CD8-positive, alpha-beta memory T cell (primary cell): ENCODE measurements around the gene S100A6. TPM values are rescaled to one million over a fixed set of nuclear protein-coding genes. Genes with fewer than 3 reads are reported as not detected.
"Not testable (repeated sequence)": the region's sequence is repeated elsewhere in the genome, so short reads cannot be mapped to it uniquely, and the experiment has no call there.

Experiments used
- CTCF ChIA-PET: fragments of 350-600 bp; sonication (Branson Sonifier 250); formaldehyde crosslinking; loops from one replicate; lab custom pipeline; 2021; ENCODE audit warnings: antibody characterized with exemption; lab: Charles Lee
- POLR2A ChIA-PET: fragments of 350-600 bp; sonication (Branson Sonifier 250); formaldehyde crosslinking; loops from one replicate; lab custom pipeline; 2021; ENCODE audit warnings: antibody characterized with exemption; lab: Charles Lee
- DNase-seq, 5 donors: peaks; one replicate each; pipeline versions ENCODE4 v3.0.0 to v3.0.0-alpha.2; 2020 to 2022; ENCODE audit warnings: mixed read lengths in 1 of 5
- H3K27ac ChIP-seq: one replicate; pipeline ENCODE4 v1.7.0; 2013; ENCODE audit warnings: low read depth, mild to moderate bottlenecking, low read length, moderate library complexity
- H3K27me3 ChIP-seq: 2 replicates; pipeline ENCODE4 v1.7.0; 2013; ENCODE audit warnings: low read length, mild to moderate bottlenecking; ENCODE audit not compliant: insufficient read depth, poor library complexity, severe bottlenecking
- H3K36me3 ChIP-seq: 2 replicates; pipeline ENCODE4 v1.7.0; 2013; ENCODE audit warnings: mild to moderate bottlenecking, low read length, moderate library complexity; ENCODE audit not compliant: insufficient read depth
- H3K4me1 ChIP-seq: 2 replicates; pipeline ENCODE4 v1.7.0; 2013; ENCODE audit warnings: mild to moderate bottlenecking, low read length, moderate library complexity; ENCODE audit not compliant: insufficient read depth
- H3K4me3 ChIP-seq: 2 replicates; pipeline ENCODE4 v1.7.0; 2013; ENCODE audit warnings: mild to moderate bottlenecking, low read length
- H3K9me3 ChIP-seq: 2 replicates; pipeline ENCODE4 v1.7.0; 2013; ENCODE audit warnings: mild to moderate bottlenecking, low read length
- H3K27ac Mint-ChIP-seq, 8 donors: one replicate each; pipeline ENCODE4 v1.8.0; 2020 to 2021; ENCODE audit warnings: mixed read lengths in 8 of 8, mild to moderate bottlenecking in 6 of 8, inconsistent platforms in 3 of 8, moderate library complexity in 3 of 8
- H3K27me3 Mint-ChIP-seq, 2 donors: one replicate each; pipeline ENCODE4 v1.8.0; 2020 to 2021; ENCODE audit warnings: mixed read lengths in 2 of 2, mild to moderate bottlenecking in 1 of 2, moderate library complexity in 1 of 2
- H3K36me3 Mint-ChIP-seq, 3 donors: one replicate each; pipeline ENCODE4 v1.8.0; 2020 to 2021; ENCODE audit warnings: mixed read lengths in 3 of 3, inconsistent platforms in 1 of 3, mild to moderate bottlenecking in 1 of 3
- H3K4me1 Mint-ChIP-seq, 3 donors: one replicate each; pipeline ENCODE4 v1.8.0; 2020 to 2021; ENCODE audit warnings: mixed read lengths in 3 of 3, inconsistent platforms in 1 of 3, mild to moderate bottlenecking in 1 of 3
- H3K4me3 Mint-ChIP-seq, 7 donors: one replicate each; pipeline ENCODE4 v1.8.0; 2020 to 2021; ENCODE audit warnings: mixed read lengths in 7 of 7, mild to moderate bottlenecking in 6 of 7, moderate library complexity in 4 of 7, inconsistent platforms in 2 of 7
- H3K9me3 Mint-ChIP-seq, 5 donors: one replicate each; pipeline ENCODE4 v1.8.0; 2020 to 2022; ENCODE audit warnings: mixed read lengths in 5 of 5, mild to moderate bottlenecking in 3 of 5, moderate library complexity in 2 of 5, inconsistent platforms in 1 of 5
- polyA plus RNA-seq: library from polyadenylated mRNA; unstranded; fragments of 300-500 nt; fragmentation: Illumina TruSeq; gene quantifications from one replicate; pipeline ENCODE4 v1.2.3, GENCODE V29; 2021
- total RNA-seq, 2 experiments: library from RNA; stranded (reverse); gene quantifications; one replicate each; pipeline ENCODE4 v1.2.3, GENCODE V29; 2021

The S100A6 gene
- total and polyA plus RNA-seq, 3 experiments from 2014 or later, result 244 to 892 (median 254) TPM

DNA sequence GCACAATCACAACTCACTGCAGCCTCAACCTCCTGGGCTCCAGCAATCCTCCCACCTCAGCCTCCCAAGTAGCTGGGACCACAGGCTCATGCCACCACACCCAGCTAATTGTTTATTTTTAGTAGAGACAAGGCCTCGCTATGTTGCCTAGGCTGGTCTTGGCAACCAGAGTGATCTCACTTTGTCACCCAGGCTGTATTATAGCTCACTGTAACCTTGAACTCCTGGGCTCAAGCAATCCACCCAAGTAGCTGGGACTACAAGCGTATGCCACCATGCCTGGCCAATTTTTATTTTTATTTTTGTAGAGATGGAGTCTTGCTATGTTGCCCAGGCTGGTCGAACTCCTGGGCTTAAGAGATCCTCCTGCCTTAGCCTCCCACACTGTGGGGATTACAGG, 26.2 kb upstream of the S100A6 start:
- H3K4me3 Mint-ChIP-seq, H3K9me3 Mint-ChIP-seq, H3K27ac Mint-ChIP-seq, H3K36me3 Mint-ChIP-seq, H3K27me3 Mint-ChIP-seq, H3K9me3 ChIP-seq, H3K27ac ChIP-seq, H3K36me3 ChIP-seq, H3K4me3 ChIP-seq, H3K27me3 ChIP-seq, DNase-seq: not testable (repeated sequence)
- ChIA-PET POLR2A (interaction anchor here (1.2 kb wide), 1 partner anchor 16 kb away, joined by 3 read pairs; the partner anchor contains the start of gene S100A4), CTCF (interaction anchor here (0.9 to 6.6 kb wide), 4 partner anchors 9 to 51 kb away, joined by 3 to 35 read pairs (median 6); no protein-coding TSS in a partner anchor)
- peaks cover 13 to 19% (median 15%) of the 10 kb centered on the region in 3 donors for H3K4me1 Mint-ChIP-seq
- peaks cover 18% of the 10 kb centered on the region for H3K4me1 ChIP-seq

DNA sequence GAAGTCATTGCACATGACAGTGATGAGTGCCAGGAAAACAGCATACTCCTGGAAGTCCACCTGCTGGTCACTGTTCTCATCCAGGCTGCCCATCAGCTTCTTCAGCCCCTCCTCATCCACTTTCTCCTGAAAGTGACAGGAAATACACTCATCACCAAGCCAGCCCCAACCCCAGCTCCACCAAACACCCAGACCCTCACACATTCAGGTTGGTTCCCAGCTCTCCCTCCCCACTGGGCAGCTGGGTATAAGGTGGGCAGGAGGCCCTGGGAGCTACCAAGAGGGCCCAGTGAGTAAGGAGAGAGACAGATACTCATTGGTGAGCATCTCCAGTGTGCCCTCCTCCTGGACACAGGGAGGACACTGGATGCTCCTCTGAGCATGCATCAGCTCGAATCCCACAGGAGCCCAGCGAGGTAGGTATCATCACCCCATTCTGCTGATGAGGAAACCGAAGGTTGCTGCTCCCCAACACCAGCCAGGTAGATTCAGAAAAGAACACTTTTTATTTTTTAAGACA, 25.7 kb upstream of the S100A6 start:
- Mint-ChIP-seq H3K27ac (peak overlapping the region in 1 of 8 donors; percentile 81), H3K36me3 (no peaks in the 10 kb centered on the region), H3K4me1 (peaks cover 8 to 14% (median 10%) of the 10 kb centered on the region in 3 donors), H3K27me3 (no peaks in the 10 kb centered on the region), H3K9me3 (no peaks in the 10 kb centered on the region), H3K4me3 (no peak overlapping the region)
- Histone ChIP-seq H3K27ac (no peak overlapping the region), H3K4me1 (peaks cover 13% of the 10 kb centered on the region), H3K4me3 (no peak overlapping the region), H3K36me3 (no peaks in the 10 kb centered on the region), H3K27me3 (no peaks in the 10 kb centered on the region), H3K9me3 (no peaks in the 10 kb centered on the region)
- ChIA-PET POLR2A (interaction anchor here (1.2 kb wide), 1 partner anchor 15 kb away, joined by 3 read pairs; the partner anchor contains the start of gene S100A4), CTCF (interaction anchor here (1.2 to 6.6 kb wide), 3 partner anchors 9 to 51 kb away, joined by 4 to 35 read pairs (median 8); no protein-coding TSS in a partner anchor)
- no peak for DNase-seq

DNA sequence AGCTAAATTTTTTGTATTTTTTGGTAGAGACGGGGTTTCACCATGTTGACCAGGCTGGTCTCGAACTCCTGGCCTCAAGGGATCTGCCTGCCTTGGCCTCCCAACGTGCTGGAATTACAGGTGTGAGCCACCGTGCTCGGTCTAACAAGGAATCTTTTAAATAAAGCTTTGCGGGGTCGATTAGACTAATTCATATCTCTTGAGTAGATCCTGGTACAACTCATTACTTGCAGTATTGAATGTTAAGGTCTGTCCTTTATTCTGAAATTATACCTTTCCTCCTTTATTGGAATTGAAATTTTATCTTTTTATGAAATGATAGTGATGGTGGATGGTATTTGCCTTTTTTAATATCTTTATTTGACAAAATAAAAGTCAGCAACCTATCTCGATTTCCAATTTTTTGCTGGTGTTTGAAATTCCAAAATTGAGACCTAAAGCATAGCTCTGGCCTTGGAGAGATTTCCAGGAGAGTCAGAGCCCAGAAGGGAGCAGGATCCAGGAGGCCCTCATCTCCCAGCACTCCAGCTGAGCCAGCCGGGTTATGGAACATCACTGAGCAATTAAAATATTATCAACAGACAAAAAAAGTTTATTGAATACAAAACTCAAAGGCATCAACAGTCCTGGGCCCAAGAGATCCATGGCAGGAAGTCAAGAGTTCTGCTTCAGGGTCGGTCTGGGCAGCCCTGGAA, 25.1 kb upstream of the S100A6 start:
- Histone ChIP-seq H3K4me3 (no peak overlapping the region), H3K27ac (no peak overlapping the region), H3K36me3 (no peaks in the 10 kb centered on the region), H3K4me1 (peaks cover 7% of the 10 kb centered on the region), H3K9me3 (no peaks in the 10 kb centered on the region), H3K27me3 (no peaks in the 10 kb centered on the region)
- DNase-seq, result no peak
- H3K4me1 Mint-ChIP-seq, result peaks cover 3 to 8% (median 4%) of the 10 kb centered on the region in 3 donors
- no peak overlapping the region for H3K27ac Mint-ChIP-seq
- H3K4me3 Mint-ChIP-seq, result no peak overlapping the region
- H3K36me3 Mint-ChIP-seq, result no peaks in the 10 kb centered on the region
- H3K9me3 Mint-ChIP-seq, result no peaks in the 10 kb centered on the region
- H3K27me3 Mint-ChIP-seq, result no peaks in the 10 kb centered on the region
- ChIA-PET CTCF (interaction anchor here (1.0 to 6.6 kb wide), 4 partner anchors 10 to 50 kb away, joined by 3 to 35 read pairs (median 6); no protein-coding TSS in a partner anchor), POLR2A (interaction anchor here (1.2 kb wide), 1 partner anchor 15 kb away, joined by 3 read pairs; the partner anchor contains the start of gene S100A4)

DNA sequence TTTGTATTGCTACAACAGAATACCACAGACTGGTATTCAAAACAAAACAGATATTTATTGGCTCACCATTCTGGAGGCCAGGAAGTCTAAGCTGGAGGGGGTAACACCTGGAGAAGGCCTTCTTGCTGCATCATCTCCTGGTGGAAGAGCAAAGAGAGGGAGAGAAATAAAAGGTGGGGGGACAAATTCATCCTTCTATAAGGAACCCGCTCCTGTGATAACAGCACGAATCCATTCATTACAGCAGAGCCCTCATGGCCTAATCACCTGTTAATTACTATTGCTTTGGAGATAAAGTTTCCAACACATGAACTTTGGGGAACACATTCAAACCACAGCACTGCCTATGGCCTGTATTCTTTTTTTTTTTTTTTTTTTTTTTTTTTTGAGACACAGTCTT, 24.4 kb upstream of the S100A6 start:
- no peaks in the 10 kb centered on the region for H3K9me3 ChIP-seq
- H3K27ac Mint-ChIP-seq, result peak overlapping the region in 4 of 8 donors; percentile 13 to 78 (median 42)
- peaks cover 0 to 1% (median 0%) of the 10 kb centered on the region in 3 donors for H3K4me1 Mint-ChIP-seq

DNA sequence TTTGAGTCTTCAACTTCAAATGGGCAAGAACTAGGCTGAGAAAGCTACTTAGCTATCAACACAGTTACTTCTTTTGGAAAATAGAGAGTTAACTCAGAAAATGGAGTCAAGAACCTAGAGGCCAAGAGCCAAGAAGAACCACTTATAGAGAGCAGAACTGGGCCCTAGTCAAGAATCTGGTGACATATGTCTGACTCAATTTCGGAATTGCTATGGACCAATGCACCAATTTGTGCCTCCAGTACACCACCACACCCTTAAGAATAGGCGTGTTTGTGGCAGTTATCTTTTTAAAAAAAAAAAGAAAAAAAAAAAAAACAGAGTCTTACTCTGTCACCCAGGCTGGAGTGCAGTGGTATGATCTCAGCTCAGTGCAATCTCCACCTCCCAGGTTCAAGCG, 22.1 kb upstream of the S100A6 start:
- H3K4me1 ChIP-seq, result no peaks in the 10 kb centered on the region
- Mint-ChIP-seq H3K27ac (no peak overlapping the region), H3K36me3 (no peaks in the 10 kb centered on the region), H3K4me1 (no peaks in the 10 kb centered on the region), H3K4me3 (no peak overlapping the region), H3K9me3 (no peaks in the 10 kb centered on the region), H3K27me3 (no peaks in the 10 kb centered on the region)
- CTCF ChIA-PET, result interaction anchor here (1.2 to 1.7 kb wide), 3 partner anchors 11 to 47 kb away, joined by 3 to 5 read pairs (median 4); no protein-coding TSS in a partner anchor
- H3K36me3 ChIP-seq, result no peaks in the 10 kb centered on the region
- H3K9me3 ChIP-seq, result no peaks in the 10 kb centered on the region
- no peaks in the 10 kb centered on the region for H3K27me3 ChIP-seq
- DNase-seq, result no peak
- no peak overlapping the region for H3K27ac ChIP-seq
- H3K4me3 ChIP-seq, result no peak overlapping the region
- POLR2A ChIA-PET, result no interaction called here

More for the DNA sequence above, 24.4 kb upstream of the S100A6 start:
- Mint-ChIP-seq H3K4me3 (no peak overlapping the region), H3K27me3 (no peaks in the 10 kb centered on the region), H3K9me3 (no peaks in the 10 kb centered on the region), H3K36me3 (no peaks in the 10 kb centered on the region)
- DNase-seq, result no peak
- Histone ChIP-seq H3K27me3 (no peaks in the 10 kb centered on the region), H3K27ac (no peak overlapping the region), H3K4me1 (peaks cover under 1% of the 10 kb centered on the region), H3K36me3 (no peaks in the 10 kb centered on the region), H3K4me3 (no peak overlapping the region)
- POLR2A ChIA-PET, result no interaction called here
- CTCF ChIA-PET, result interaction anchor here (1.0 to 6.6 kb wide), 4 partner anchors 8 to 49 kb away, joined by 3 to 35 read pairs (median 6); no protein-coding TSS in a partner anchor

DNA sequence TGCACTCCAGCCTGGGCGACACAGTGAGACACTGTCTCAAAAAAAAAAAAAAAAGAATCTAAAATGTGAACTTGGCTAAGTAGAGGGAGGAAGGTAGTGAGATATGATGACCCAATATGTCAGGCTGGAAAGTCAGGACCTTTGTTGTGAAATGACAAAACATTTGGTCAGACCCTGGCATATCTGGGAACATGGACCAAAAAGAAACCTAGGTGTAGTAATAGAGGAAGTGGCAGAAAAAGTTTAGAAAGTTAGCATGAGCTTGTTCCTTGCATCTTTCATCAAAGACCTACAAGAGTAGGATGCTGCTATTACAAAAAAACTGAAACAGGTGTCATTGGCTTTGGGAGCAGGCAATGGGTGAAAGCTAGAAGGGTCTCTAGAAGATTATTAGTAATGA, 20.6 kb upstream of the S100A6 start:
- H3K9me3 ChIP-seq, result no peaks in the 10 kb centered on the region
- no peak overlapping the region for H3K27ac Mint-ChIP-seq
- no peaks in the 10 kb centered on the region for H3K27me3 ChIP-seq
- H3K27ac ChIP-seq, result no peak overlapping the region
- no peaks in the 10 kb centered on the region for H3K4me1 Mint-ChIP-seq
- ChIA-PET POLR2A (no interaction called here), CTCF (interaction anchor here (1.5 to 1.7 kb wide), 2 partner anchors 12 to 46 kb away, joined by 3 to 5 read pairs; no protein-coding TSS in a partner anchor)
- H3K4me1 ChIP-seq, result no peaks in the 10 kb centered on the region
- H3K27me3 Mint-ChIP-seq, result no peaks in the 10 kb centered on the region
- no peaks in the 10 kb centered on the region for H3K36me3 Mint-ChIP-seq
- no peaks in the 10 kb centered on the region for H3K36me3 ChIP-seq
- peak overlapping the region in 1 of 7 donors; percentile 56 for H3K4me3 Mint-ChIP-seq
- no peaks in the 10 kb centered on the region for H3K9me3 Mint-ChIP-seq
- DNase-seq, result no peak
- H3K4me3 ChIP-seq, result no peak overlapping the region

DNA sequence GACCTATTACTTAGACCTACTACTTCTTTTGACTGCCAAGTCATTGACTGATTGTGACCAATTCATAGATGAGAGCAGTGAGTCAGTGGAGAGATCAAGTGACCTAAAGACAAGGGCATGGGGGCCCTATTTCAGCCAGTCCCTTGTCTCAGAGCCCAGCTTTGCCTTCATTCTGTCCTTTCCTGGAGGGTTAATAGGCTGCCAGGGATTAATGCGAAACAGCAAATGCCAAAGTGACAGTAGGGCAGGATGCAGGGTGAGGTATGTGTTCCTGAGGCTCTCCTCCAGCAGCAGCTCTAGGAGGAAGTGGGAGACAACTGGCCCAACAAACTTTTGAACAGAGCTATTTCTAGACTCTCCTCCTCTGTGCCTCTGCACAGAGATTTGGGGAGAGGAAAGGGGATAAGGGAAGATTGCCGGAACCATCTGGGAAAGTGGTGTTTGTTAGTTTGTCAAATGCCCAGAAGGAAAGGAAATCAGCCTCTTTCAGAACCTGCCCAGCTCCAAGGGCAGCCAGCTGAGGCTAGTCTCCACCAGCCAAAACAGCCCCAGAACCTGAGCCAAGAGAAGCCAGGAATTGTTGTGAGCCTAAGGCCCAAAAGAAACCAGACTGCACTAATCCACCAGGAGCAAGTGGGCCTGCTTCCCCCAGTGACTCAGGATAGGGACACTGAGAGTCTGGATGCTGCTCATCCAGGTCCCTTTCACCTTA, 18.2 kb upstream of the S100A6 start:
- H3K4me1 ChIP-seq, result no peaks in the 10 kb centered on the region
- H3K9me3 ChIP-seq, result no peaks in the 10 kb centered on the region
- no peaks in the 10 kb centered on the region for H3K4me1 Mint-ChIP-seq
- H3K4me3 Mint-ChIP-seq, result no peak overlapping the region
- no peaks in the 10 kb centered on the region for H3K27me3 Mint-ChIP-seq
- H3K9me3 Mint-ChIP-seq, result no peaks in the 10 kb centered on the region
- no peaks in the 10 kb centered on the region for H3K36me3 ChIP-seq
- H3K27ac ChIP-seq, result no peak overlapping the region
- no peak overlapping the region for H3K4me3 ChIP-seq
- peak overlapping the region in 2 of 8 donors; percentile 5 to 17 for H3K27ac Mint-ChIP-seq
- H3K36me3 Mint-ChIP-seq, result no peaks in the 10 kb centered on the region
- ChIA-PET POLR2A (no interaction called here), CTCF (interaction anchor here (0.7 to 5.6 kb wide), 3 partner anchors 21 to 58 kb away, joined by 3 to 30 read pairs (median 5); no protein-coding TSS in a partner anchor)
- no peak for DNase-seq
- H3K27me3 ChIP-seq, result no peaks in the 10 kb centered on the region
